Fibroblast of lung (primary cell): Measurements from ENCODE around the gene SMIM13. TPM values are rescaled to one million over a fixed set of nuclear protein-coding genes. Genes with fewer than 3 reads are reported as not detected.
"Not testable (repeated sequence)": the region's sequence is repeated elsewhere in the genome, so short reads cannot be mapped to it uniquely, and the experiment has no call there.

Experiments used
- DNase-seq, 2 donors: peaks; one replicate each; pipeline versions ENCODE4 v3.0.0 to v3.0.0-alpha.2; 2010; ENCODE audit warnings: low read depth in 2 of 2
- H2AFZ ChIP-seq: 2 replicates; pipeline ENCODE4 v1.5.1; 2012; ENCODE audit warnings: low read length, control low read depth, inconsistent platforms
- H3K27ac ChIP-seq: 2 replicates; pipeline ENCODE4 v1.5.1; 2011; ENCODE audit warnings: low read length, control low read depth; ENCODE audit not compliant: insufficient read depth
- H3K27me3 ChIP-seq: 2 replicates; pipeline ENCODE4 v1.5.1; 2011; ENCODE audit warnings: mild to moderate bottlenecking, low read length; ENCODE audit not compliant: control insufficient read depth, insufficient read depth
- H3K36me3 ChIP-seq: 2 replicates; pipeline ENCODE4 v1.5.1; 2011; ENCODE audit warnings: low read length; ENCODE audit not compliant: control insufficient read depth, insufficient read depth
- H3K4me1 ChIP-seq: 2 replicates; pipeline ENCODE4 v1.5.1; 2011; ENCODE audit warnings: low read length; ENCODE audit not compliant: control insufficient read depth, insufficient read depth; ENCODE audit errors: extremely low read depth
- H3K4me2 ChIP-seq: 2 replicates; pipeline ENCODE4 v1.5.1; 2011; ENCODE audit warnings: low read length, control low read depth; ENCODE audit not compliant: insufficient read depth; ENCODE audit errors: extremely low read depth
- H3K4me3 ChIP-seq, 4 experiments: fragments of 200-600 bp in 1 of 4; sonication (generic) in 1 of 4; replicated peaks in 1 of 4; 2 replicates each; pipeline ENCODE4 v1.5.1; 2011 to 2016; ENCODE audit warnings: low read length in 4 of 4, low read depth in 3 of 4, mild to moderate bottlenecking in 3 of 4, control low read depth in 2 of 4, inconsistent platforms in 1 of 4, mixed read lengths in 1 of 4; ENCODE audit not compliant: insufficient read depth in 1 of 4; ENCODE audit errors: control extremely low read depth in 1 of 4
- H3K79me2 ChIP-seq: 2 replicates; pipeline ENCODE4 v1.5.1; 2012; ENCODE audit warnings: mild to moderate bottlenecking, low read length, inconsistent platforms; ENCODE audit not compliant: control insufficient read depth, insufficient read depth
- H3K9ac ChIP-seq: 2 replicates; pipeline ENCODE4 v1.5.1; 2011; ENCODE audit warnings: mild to moderate bottlenecking, low read length, control low read depth; ENCODE audit not compliant: insufficient read depth
- H3K9me3 ChIP-seq: 2 replicates; pipeline ENCODE4 v1.5.1; 2012; ENCODE audit warnings: low read depth, low read length; ENCODE audit not compliant: control insufficient read depth, insufficient read depth
- H4K20me1 ChIP-seq: 2 replicates; pipeline ENCODE4 v1.5.1; 2011; ENCODE audit warnings: low read length; ENCODE audit not compliant: control insufficient read depth, insufficient read depth; ENCODE audit errors: extremely low read depth
- CTCF ChIP-seq, 2 donors: IDR thresholded peaks in 1 of 2; conservative IDR thresholded peaks in 1 of 2; 1 replicate in 1 of 2; 2 replicates in 1 of 2; pipeline ENCODE4 v1.5.1; 2011 to 2012; ENCODE audit warnings: low read length in 2 of 2, control low read depth in 1 of 2, inconsistent platforms in 1 of 2, low read depth in 1 of 2, mild to moderate bottlenecking in 1 of 2
- EZH2 ChIP-seq: IDR thresholded peaks from 2 replicates; pipeline ENCODE4 v1.5.1; 2012; ENCODE audit warnings: low read length, control low read depth, mild to moderate bottlenecking; ENCODE audit errors: missing control alignments
- polyA plus RNA-seq, 2 donors: library from polyadenylated mRNA; depleted of rRNA in 1 of 2; stranded (reverse) in 1 of 2; unstranded in 1 of 2; fragments of >200 nt; gene quantifications; 2 replicates each; pipeline ENCODE4 v1.2.1, GENCODE V29; 2011 to 2012; ENCODE audit warnings: missing spikeins in 1 of 2
- total RNA-seq: library from RNA; depleted of rRNA; stranded (reverse); fragments of >200 nt; gene quantifications from 2 replicates; pipeline ENCODE4 v1.2.1, GENCODE V29; 2014

SMIM13 gene
- total and polyA plus RNA-seq, 2 donors (not counting 1 experiment from before 2014, with no cell fraction given): 6.9 to 7.4 TPM

GRCh38 chr6:11083956-11084355 lies 9.7 kb upstream of the SMIM13 start:
- Histone ChIP-seq H2AFZ (no peak overlapping the region), H3K9ac (no peak overlapping the region), H4K20me1 (no peaks in the 10 kb centered on the region), H3K79me2 (no peaks in the 10 kb centered on the region), H3K4me2 (no peak overlapping the region), H3K27me3 (no peaks in the 10 kb centered on the region), H3K4me1 (no peaks in the 10 kb centered on the region), H3K9me3 (no peaks in the 10 kb centered on the region), H3K27ac (no peak overlapping the region), H3K36me3 (no peaks in the 10 kb centered on the region), H3K4me3 (no peak overlapping the region)
- no peak for DNase-seq
- TF ChIP-seq CTCF (conservative IDR thresholded peaks at IDR 0.05 in 1 of 2, IDR thresholded peaks at IDR 0.05 in 1 of 2; ENCODE audit: low read depth in 1 of 2, low read length in 2 of 2) (no peak), EZH2 (no peak)

- peak; percentile 11 to 92 for DNase-seq
- Histone ChIP-seq H3K79me2 (no peaks in the 10 kb centered on the region), H3K27me3 (no peaks in the 10 kb centered on the region), H3K9ac (no peak overlapping the region), H4K20me1 (no peaks in the 10 kb centered on the region), H3K27ac (no peak overlapping the region), H3K4me1 (no peaks in the 10 kb centered on the region), H3K4me2 (no peak overlapping the region), H3K4me3 (no peak overlapping the region), H3K36me3 (no peaks in the 10 kb centered on the region), H2AFZ (no peak overlapping the region), H3K9me3 (no peaks in the 10 kb centered on the region)
- TF ChIP-seq EZH2 (no peak), CTCF (conservative IDR thresholded peaks at IDR 0.05 in 1 of 2, IDR thresholded peaks at IDR 0.05 in 1 of 2; ENCODE audit: low read depth in 1 of 2, low read length in 2 of 2) (no peak)
Observed at GRCh38 chr6:11085758-11086435, 7.7 kb upstream of the SMIM13 start.

GRCh38 chr6:11087141-11087812 lies 6.4 kb upstream of the SMIM13 start:
- H3K36me3 ChIP-seq, H2AFZ ChIP-seq, H4K20me1 ChIP-seq: not testable (repeated sequence)

More at GRCh38 chr6:11087141-11087812, 6.4 kb upstream of the SMIM13 start:
- H3K9me3 ChIP-seq, H3K79me2 ChIP-seq, H3K4me1 ChIP-seq, H3K4me3 ChIP-seq, H3K27me3 ChIP-seq, H3K27ac ChIP-seq, H3K9ac ChIP-seq, DNase-seq, H3K4me2 ChIP-seq: not testable (repeated sequence)
